Measurements from ENCODE around the gene SYNPO.

Gene SYNPO

GRCh38 chr5:150607105-150607504 is 33.4 kb upstream of the SYNPO start:
- no peak for DNase-seq (ENCODE audit: low read depth in 2 of 2)

- no peak for DNase-seq (ENCODE audit: low read depth in 2 of 2)
These were observed 32.5 kb upstream of the SYNPO start for GRCh38 chr5:150607991-150608390.

GRCh38 chr5:150608991-150609390 is 31.5 kb upstream of the SYNPO start:
- DNase-seq (ENCODE audit: low read depth in 2 of 2): no peak

GRCh38 chr5:150609843-150610584 is 30.4 kb upstream of the SYNPO start:
- DNase-seq (ENCODE audit: low read depth in 2 of 2): no peak

GRCh38 chr5:150611026-150611425 is 29.4 kb upstream of the SYNPO start:
- no peak for DNase-seq (ENCODE audit: low read depth in 2 of 2)

GRCh38 chr5:150612405-150612804 is 28.1 kb upstream of the SYNPO start:
- DNase-seq (ENCODE audit: low read depth in 2 of 2): no peak

GRCh38 chr5:150612905-150613670 is 27.4 kb upstream of the SYNPO start:
- no peak for DNase-seq (ENCODE audit: low read depth in 2 of 2)

- DNase-seq (ENCODE audit: low read depth in 2 of 2): no peak
These were observed 26.3 kb upstream of the SYNPO start for GRCh38 chr5:150613991-150614660.

- no peak for DNase-seq (ENCODE audit: low read depth in 2 of 2)
These were observed 25.8 kb upstream of the SYNPO start for GRCh38 chr5:150614661-150615060.

GRCh38 chr5:150615141-150615699 is 25.2 kb upstream of the SYNPO start:
- no peak for DNase-seq (ENCODE audit: low read depth in 2 of 2)

- no peak for DNase-seq (ENCODE audit: low read depth in 2 of 2)
These were observed 24.4 kb upstream of the SYNPO start for GRCh38 chr5:150616024-150616470.

GRCh38 chr5:150616506-150616905 is 24.0 kb upstream of the SYNPO start:
- DNase-seq (ENCODE audit: low read depth in 2 of 2): no peak

- no peak for DNase-seq (ENCODE audit: low read depth in 2 of 2)
These were observed 22.3 kb upstream of the SYNPO start for GRCh38 chr5:150618163-150618562.

- DNase-seq (ENCODE audit: low read depth in 2 of 2): no peak
These were observed 21.7 kb upstream of the SYNPO start for GRCh38 chr5:150618588-150619281.

GRCh38 chr5:150619359-150620230 is 20.9 kb upstream of the SYNPO start:
- DNase-seq (ENCODE audit: low read depth in 2 of 2): no peak

GRCh38 chr5:150621301-150621700 is 19.2 kb upstream of the SYNPO start:
- DNase-seq (ENCODE audit: low read depth in 2 of 2): no peak

GRCh38 chr5:150622157-150622556 is 18.3 kb upstream of the SYNPO start:
- no peak for DNase-seq (ENCODE audit: low read depth in 2 of 2)

- DNase-seq (ENCODE audit: low read depth in 2 of 2): no peak
These were observed 17.1 kb upstream of the SYNPO start for GRCh38 chr5:150623152-150623877.

GRCh38 chr5:150623878-150624216 is 16.6 kb upstream of the SYNPO start:
- no peak for DNase-seq (ENCODE audit: low read depth in 2 of 2)

Data from activated CD8-positive, alpha-beta memory T cell treated with anti-CD3 and anti-CD28 coated beads for 4 hours (primary cell).